SW 1271 (cell line): ENCODE data around the gene CRHR2.

ENCODE experiments used
- DNase-seq, 2 experiments: peaks; one replicate each; lab custom pipeline; 2025; lab: John Stamatoyannopoulos, UW

The CRHR2 gene

GRCh38 chr7:30679664-30680063, 2.6 kb downstream of the CRHR2 start:
- no peak for DNase-seq

GRCh38 chr7:30678805-30679204, 3.5 kb downstream of the CRHR2 start:
- DNase-seq = no peak

- no peak for DNase-seq
These were observed 7.4 kb downstream of the CRHR2 start for GRCh38 chr7:30674876-30675275.

- no peak for DNase-seq
These were observed 7.8 kb downstream of the CRHR2 start for GRCh38 chr7:30674420-30674819.

- DNase-seq = no peak
These were observed 10.3 kb downstream of the CRHR2 start for GRCh38 chr7:30671793-30672465.

GRCh38 chr7:30668102-30668501, 14.2 kb downstream of the CRHR2 start:
- DNase-seq = no peak

GRCh38 chr7:30667172-30667571, 15.1 kb downstream of the CRHR2 start:
- no peak for DNase-seq

GRCh38 chr7:30665449-30665848, 16.8 kb downstream of the CRHR2 start:
- no peak for DNase-seq

- no peak for DNase-seq
These were observed 17.2 kb downstream of the CRHR2 start for GRCh38 chr7:30665043-30665442.

GRCh38 chr7:30664184-30664885, 17.9 kb downstream of the CRHR2 start:
- DNase-seq = no peak

GRCh38 chr7:30663414-30663813, 18.8 kb downstream of the CRHR2 start:
- DNase-seq = no peak

- DNase-seq = no peak
These were observed 19.8 kb downstream of the CRHR2 start for GRCh38 chr7:30662431-30662939.

GRCh38 chr7:30661926-30662325, 20.3 kb downstream of the CRHR2 start:
- no peak for DNase-seq

GRCh38 chr7:30660331-30661255, 21.7 kb downstream of the CRHR2 start:
- DNase-seq = no peak

GRCh38 chr7:30659312-30659711, 22.9 kb downstream of the CRHR2 start:
- DNase-seq = no peak

GRCh38 chr7:30658479-30659074, 23.7 kb downstream of the CRHR2 start:
- no peak for DNase-seq

GRCh38 chr7:30657131-30657530, 25.1 kb downstream of the CRHR2 start:
- no peak for DNase-seq

GRCh38 chr7:30656006-30656957, 26.0 kb downstream of the CRHR2 start:
- no peak for DNase-seq

GRCh38 chr7:30655096-30655970, 26.9 kb downstream of the CRHR2 start:
- DNase-seq = no peak
